HG03175 (cell line): ENCODE data around the gene TEX19.
"Not testable (repeated sequence)": the region's sequence is repeated elsewhere in the genome, so short reads cannot be mapped to it uniquely, and the experiment has no call there.

Source experiments
- ATAC-seq: cut with Tn5 transposase; IDR thresholded peaks from one replicate; pipeline ENCODE4 v1.9.1; 2021; ENCODE audit warnings: mild to moderate bottlenecking, moderate library complexity; ENCODE audit not compliant: unreplicated experiment

The TEX19 gene

GRCh38 chr17:82334204-82334621, 24.8 kb upstream of the TEX19 start:
- ATAC-seq = no peak

DNA sequence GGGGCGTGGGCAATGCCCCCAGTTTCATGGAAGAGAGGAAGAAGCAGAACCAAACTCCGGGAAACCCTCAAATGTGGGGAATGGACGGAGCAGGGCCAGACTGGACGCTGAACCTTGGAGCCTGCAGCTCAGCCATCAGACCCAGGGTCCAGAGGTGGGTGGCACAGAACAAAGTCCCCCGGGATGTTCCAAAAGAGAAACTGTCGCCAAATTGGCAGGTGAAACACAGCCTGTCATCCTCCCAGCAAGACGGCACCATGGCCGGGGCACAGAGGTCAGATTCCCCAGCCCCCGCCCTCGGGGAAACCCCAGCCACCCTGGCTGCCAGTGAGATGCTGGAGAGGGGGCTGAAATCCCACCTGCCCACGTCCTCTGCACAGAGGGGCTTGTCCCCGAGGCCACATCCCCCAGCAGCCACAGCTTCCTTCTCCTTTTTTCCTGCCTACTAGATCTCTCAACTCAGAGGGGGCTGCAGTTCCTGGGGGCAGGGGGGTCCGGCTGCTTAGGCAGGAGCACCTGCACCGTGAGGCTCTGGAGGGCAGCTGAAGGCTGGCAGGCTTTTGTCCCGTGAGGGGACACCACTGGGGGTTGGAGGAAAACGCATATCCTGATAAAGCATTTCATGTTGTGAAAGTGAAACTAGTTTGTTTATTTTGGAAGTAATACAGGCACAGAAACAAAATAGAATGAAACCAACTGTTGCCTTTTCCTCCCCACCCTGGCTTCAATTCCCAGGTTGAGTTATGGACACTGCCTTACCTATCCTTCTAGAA, 24.2 kb upstream of the TEX19 start:
- no peak for ATAC-seq

- ATAC-seq = no peak
Measured at GRCh38 chr17:82338858-82339633, 20.0 kb upstream of the TEX19 start.

DNA sequence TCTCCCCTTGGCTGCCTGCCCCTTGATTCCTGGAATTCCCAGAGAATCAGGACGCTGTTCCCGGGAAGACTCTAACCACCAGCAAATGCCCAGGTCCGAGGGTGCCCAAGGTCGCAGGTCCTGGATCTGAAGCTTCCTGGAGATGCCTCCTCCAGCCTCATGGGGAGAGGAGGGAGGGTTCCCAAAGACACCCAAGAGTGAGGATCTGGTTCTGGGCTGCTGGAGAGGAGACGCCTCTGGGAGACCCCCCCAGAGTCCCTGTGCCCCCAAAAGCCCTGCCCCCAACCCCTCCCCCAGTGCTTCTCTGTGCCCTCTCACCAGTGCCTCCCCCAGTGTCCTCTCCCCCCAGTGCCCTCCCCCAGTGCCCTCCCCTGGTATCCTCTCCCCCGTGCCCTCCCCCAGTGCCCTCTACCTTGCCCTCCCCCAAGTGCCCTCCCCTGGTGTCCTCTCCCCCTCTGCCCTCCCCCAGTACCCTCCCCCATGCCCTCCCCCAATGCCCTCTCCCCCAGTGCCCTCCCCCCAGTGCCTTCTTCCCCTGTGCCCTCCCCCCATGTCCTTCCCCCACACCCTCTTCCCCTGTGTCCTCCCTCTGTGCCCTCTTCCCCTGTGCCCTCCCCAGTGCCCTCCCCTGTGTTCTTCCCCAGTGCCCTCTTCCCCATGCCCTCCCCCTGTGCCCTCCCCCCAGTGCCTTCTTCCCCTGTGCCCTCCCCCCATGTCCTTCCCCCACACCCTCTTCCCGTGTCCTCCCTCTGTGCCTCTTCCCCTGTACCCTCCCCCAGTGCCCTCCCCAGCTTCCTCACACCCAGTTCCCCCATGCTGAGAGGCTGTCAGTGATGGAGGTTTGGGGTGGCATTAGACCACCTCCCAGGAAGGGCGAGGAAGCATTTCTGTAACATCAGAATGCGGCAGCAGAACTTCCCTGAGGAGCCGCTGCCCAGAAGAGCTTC, 19.1 kb upstream of the TEX19 start:
- ATAC-seq = no peak

GRCh38 chr17:82342361-82343079, 16.5 kb upstream of the TEX19 start:
- no peak for ATAC-seq

- no peak for ATAC-seq
Measured at GRCh38 chr17:82343560-82343959, 15.5 kb upstream of the TEX19 start.

- no peak for ATAC-seq
Measured at GRCh38 chr17:82344175-82344907, 14.7 kb upstream of the TEX19 start.

GRCh38 chr17:82345151-82345976, 13.7 kb upstream of the TEX19 start:
- ATAC-seq = no peak

DNA sequence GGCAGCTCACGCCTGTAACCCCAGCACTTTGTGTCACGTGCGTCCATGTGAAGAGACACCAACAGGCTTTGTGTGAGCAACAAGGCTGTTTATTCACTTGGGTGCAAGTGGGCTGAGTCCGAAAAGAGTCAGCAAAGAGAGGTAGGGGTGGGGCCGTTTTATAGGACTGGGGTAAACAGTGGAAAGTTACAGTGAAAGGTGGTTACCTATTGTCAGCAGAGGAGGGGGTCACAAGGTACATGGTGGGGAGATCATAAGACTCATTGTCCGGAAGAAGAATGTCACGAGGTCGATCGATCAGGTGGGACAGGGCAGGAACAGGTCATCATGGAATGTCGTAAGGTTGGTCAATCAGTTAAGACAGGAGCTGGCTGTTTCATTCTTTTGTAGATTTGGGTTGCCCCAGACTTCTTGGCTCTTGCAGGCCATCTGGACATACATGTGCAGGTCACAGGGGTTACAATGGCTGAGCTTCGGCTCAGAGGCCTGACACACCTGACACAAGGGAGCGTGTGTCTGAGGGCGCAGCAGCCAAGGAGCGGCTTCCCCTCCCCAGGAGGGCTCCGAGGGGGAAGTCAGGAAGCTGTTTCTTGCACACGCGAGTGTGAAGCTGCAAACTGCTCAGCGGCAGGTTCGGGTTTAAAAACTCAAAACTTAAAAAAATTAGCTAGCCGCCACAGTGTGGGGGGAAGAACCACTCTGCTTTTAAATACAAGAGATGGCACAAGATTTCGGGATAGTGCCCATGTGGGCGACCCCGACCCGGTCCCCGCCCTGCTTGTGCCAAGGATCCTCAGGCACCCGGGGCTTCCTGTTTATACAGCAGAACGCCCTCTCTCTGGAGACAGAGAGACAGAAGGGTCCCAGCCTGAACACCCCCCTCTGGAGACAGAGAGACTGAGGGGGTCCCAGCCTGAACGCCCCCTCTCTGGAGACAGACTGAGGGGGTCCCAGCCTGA, 12.4 kb upstream of the TEX19 start:
- ATAC-seq = no peak

GRCh38 chr17:82347994-82348393, 11.1 kb upstream of the TEX19 start:
- not testable (repeated sequence) for ATAC-seq

- ATAC-seq = no peak
Measured at GRCh38 chr17:82348434-82348833, 10.6 kb upstream of the TEX19 start.

GRCh38 chr17:82348866-82349265, 10.2 kb upstream of the TEX19 start:
- no peak for ATAC-seq

GRCh38 chr17:82349287-82349701, 9.8 kb upstream of the TEX19 start:
- ATAC-seq = no peak

DNA sequence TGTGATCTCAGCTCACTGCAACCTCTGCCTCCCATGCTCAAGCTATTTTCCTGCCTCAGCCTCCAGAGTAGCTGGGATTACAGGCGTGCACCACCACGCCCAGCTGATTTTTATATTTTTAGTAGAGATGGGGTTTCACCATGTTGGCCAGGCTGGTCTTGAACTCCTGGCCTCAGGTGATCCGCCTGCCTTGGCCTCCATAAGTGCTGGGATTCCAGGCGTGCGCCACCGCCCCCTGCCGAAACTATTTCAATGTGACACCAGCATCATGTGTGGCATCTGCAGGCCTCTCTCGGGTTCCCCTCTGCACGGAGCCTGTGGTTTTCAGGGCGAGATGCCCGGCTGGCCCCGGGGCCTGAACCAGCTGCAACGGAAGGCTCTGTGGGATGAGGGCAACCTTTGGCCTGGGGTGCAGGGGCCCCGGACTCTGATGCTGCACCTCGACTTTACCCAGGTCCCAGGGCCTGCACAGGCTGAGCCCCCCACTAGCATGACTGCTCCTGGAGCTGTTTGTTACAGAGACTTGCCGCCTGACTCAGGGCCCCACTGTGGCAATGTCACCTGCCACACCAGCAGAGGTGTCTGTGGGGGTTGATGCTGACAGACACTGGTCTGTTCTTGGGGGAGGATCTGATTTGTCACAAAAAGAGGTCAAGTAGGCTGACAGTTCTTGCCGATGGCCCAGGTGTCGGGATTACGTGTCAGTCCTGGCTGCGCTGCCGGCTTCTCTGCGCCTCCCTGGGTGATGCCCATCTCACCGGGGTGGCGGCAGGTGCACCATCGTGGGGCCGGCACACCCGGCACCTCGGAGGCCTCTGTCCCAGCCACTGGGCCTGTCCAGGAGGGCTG, 8.6 kb upstream of the TEX19 start:
- no peak for ATAC-seq

DNA sequence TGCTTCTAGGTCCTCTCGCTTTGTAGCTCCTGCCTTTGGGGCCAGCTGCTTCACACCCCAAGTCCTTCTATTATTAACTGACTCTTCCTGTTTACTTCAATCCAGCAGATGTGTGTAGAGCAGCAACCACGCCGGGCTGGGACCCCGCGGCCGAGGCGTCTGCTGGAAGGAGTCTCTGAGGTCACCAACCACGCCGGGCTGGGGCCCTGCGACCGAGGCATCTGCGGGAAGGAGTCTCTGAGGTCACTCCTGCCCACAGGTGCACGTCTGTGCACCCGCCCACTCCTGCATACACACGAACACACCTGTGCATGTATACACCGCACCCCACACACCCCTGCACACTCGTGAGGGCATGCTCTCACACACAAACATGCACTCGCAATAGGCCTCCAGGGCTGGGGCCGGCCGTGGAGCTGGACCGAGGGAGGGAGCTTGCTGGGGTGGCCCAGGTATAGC, 7.8 kb upstream of the TEX19 start:
- peak; percentile 55 for ATAC-seq

DNA sequence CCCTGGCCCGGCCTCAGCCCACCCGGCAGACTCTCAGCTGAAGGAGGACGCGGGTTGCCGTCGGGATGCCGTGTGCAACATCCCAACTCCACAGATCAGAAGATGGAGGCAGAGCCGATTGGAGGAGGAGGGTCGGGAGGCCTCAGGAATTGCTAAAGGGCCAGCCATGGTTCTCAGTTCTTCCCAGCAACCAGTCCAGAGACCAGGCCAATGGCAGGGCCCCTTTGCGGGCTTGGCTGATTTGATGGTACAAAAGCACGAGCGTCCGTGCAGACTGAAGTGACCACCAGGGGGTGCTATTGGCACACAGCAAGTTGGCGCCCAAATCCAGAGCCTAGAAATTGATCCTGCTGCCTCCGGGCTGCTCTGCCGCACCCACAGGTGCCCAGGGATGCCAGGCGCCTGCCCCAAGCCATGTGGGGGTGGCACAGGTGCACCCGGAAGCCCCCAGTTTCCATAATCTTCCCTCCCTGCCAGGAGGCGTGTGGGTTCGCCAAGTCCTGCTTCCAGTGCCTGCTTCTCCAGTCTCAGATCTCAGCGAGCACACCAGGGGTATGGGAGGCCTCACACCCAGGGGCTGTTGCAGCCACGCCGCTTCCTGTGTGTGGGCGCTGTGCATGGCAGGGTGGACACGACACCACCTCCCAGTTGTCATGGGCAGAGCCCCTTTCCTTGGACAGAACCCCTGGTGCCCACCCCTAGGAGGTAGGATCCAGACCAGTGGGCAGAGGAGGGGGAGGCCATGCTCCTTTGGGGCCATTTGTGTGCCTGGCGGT, 7.1 kb upstream of the TEX19 start:
- no peak for ATAC-seq
